Stomach (tissue), 4 donors: ENCODE measurements around the gene TNS1.

ENCODE experiments used
- POLR2AphosphoS5 ChIP-seq, 3 donors: sonication (generic); formaldehyde crosslinking; IDR thresholded peaks; one replicate each; pipeline ENCODE4 v1.6.1; 2016; ENCODE audit warnings: antibody characterized with exemption in 3 of 3
- TF ChIP-seq, protein P1 (sequence below), 7 experiments: fragments of 450-650 bp in 4 of 7; fragments of 200-600 bp in 3 of 7; sonication (generic) in 3 of 7; IDR thresholded peaks; one replicate each; pipeline ENCODE4 v1.5.1; 2016 to 2019; ENCODE audit warnings: antibody characterized with exemption in 7 of 7, control low read depth in 2 of 7, mild to moderate bottlenecking in 1 of 7

DNA sequence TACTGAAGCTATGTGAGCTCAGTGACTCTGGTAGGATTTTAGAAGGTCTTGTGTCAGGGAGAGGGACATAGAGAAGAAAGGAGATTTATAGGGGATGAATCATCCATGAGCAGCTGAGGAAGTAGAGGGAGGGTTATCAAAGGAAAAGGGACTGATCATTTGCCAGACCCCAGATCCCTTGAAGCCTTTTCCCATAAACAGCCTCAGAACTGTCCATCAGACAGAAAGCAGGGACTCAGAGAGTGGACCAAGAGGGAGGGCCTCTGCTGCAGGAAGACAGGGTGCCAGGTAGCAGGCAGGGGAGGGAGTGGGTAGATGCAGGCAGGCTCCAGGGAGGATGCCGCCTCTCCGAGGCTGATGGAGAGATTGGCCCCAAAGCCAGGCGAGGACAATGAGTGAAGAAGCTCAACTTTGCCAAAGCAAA lies 133.9 kb downstream of the TNS1 start:
- peak in 2 of 3 donors; percentile 50 to 88 for TF ChIP-seq POLR2AphosphoS5 (IDR thresholded peaks at IDR 0.05)
- TF ChIP-seq, protein P1, sequence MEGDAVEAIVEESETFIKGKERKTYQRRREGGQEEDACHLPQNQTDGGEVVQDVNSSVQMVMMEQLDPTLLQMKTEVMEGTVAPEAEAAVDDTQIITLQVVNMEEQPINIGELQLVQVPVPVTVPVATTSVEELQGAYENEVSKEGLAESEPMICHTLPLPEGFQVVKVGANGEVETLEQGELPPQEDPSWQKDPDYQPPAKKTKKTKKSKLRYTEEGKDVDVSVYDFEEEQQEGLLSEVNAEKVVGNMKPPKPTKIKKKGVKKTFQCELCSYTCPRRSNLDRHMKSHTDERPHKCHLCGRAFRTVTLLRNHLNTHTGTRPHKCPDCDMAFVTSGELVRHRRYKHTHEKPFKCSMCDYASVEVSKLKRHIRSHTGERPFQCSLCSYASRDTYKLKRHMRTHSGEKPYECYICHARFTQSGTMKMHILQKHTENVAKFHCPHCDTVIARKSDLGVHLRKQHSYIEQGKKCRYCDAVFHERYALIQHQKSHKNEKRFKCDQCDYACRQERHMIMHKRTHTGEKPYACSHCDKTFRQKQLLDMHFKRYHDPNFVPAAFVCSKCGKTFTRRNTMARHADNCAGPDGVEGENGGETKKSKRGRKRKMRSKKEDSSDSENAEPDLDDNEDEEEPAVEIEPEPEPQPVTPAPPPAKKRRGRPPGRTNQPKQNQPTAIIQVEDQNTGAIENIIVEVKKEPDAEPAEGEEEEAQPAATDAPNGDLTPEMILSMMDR (IDR thresholded peaks at IDR 0.05), result no peak
